ENCODE data around the gene APOF. TPM values are rescaled to one million over a fixed set of nuclear protein-coding genes. Genes with fewer than 3 reads are reported as not detected.

Gene APOF
- total and polyA plus RNA-seq, 2 of the 13 experiments (the other 11 are each of a cell fraction or from before 2014, with no cell fraction given), result 3.3 to 23.9 TPM

GRCh38 chr12:56315249-56315621, 47.4 kb downstream of the APOF start:
- intact Hi-C loops (cut with micrococcal nuclease; ENCODE audit: unreplicated experiment) (no loop called here), in situ Hi-C loops (cut with HindIII; ENCODE audit: extremely low pct_ligation_motif_present, low pct_unique_long_range_greater_than_20kb) (loop anchor here (5.0 kb wide), 1 partner anchor 147 kb away; no protein-coding TSS in a partner anchor)
- no peaks in the 10 kb centered on the region; a peak in 1 of 5 replicates for H3K27me3 ChIP-seq (ENCODE audit: control insufficient read depth in 1 of 2, insufficient read depth in 2 of 2, low read length in 2 of 2)
- peak overlapping the region; percentile 83 to 90 (median 84) for H3K4me3 ChIP-seq (replicated peaks in 1 of 3; ENCODE audit: insufficient read depth in 1 of 3, low read depth in 2 of 3, low read length in 3 of 3)
- TSS peak; percentile 82 for BruUV-seq (replicated peaks)
- ATAC-seq, result peak; percentile 5
- peak overlapping the region; percentile 83 for H3K27ac ChIP-seq (ENCODE audit: extremely low read length, insufficient read depth, low read length)
- no peak for DNase-seq (ENCODE audit: low spot score)
- FAIRE-seq, result no peak
- H3K9me3 ChIP-seq (ENCODE audit: low read length), result no peaks in the 10 kb centered on the region
- ChIA-PET POLR2A (interaction anchor here (0.5 to 3.8 kb wide), 35 partner anchors 8 to 321 kb away, joined by 3 to 71 read pairs (median 6); partner anchors contain the start of genes ANKRD52, APOF, COQ10A and GLS2), CTCF (ENCODE audit: low intra/inter-chr PET ratio, low total read pairs) (no interaction called here)
- H4K20me1 ChIP-seq (ENCODE audit: insufficient read depth, low read length), result no peaks in the 10 kb centered on the region
- H3K4me2 ChIP-seq (ENCODE audit: low read depth, low read length), result peak overlapping the region; percentile 92
- H2AFZ ChIP-seq (ENCODE audit: low read length), result no peak overlapping the region
- peaks cover 24% of the 10 kb centered on the region for H3K4me1 ChIP-seq (ENCODE audit: insufficient read depth, low read length)
- WGBS (ENCODE audit: low lambda C conversion rate), result 0% methylated on average over 6 of the region's 11 CpGs
- H3K9ac ChIP-seq (ENCODE audit: insufficient read depth, low read depth, low read length), result peak overlapping the region; percentile 93
- peaks cover 17% of the 10 kb centered on the region for H3K79me2 ChIP-seq (ENCODE audit: insufficient read depth, low read length)
- peaks cover 9 to 19% of the 10 kb centered on the region in 2 experiments for H3K36me3 ChIP-seq (replicated peaks in 1 of 2; ENCODE audit: control insufficient read depth in 1 of 2, insufficient read depth in 2 of 2, low read length in 2 of 2)
- TF ChIP-seq ZNF777 (CRISPR knock-in tag; IDR thresholded peaks at IDR 0.05) (no peak), EEA1 (CRISPR knock-in tag; IDR thresholded peaks at IDR 0.05; ENCODE audit: borderline replicate concordance) (no peak), ZNF367 (CRISPR knock-in tag; IDR thresholded peaks at IDR 0.05; ENCODE audit: borderline replicate concordance) (no peak), BCL6 (CRISPR knock-in tag; IDR thresholded peaks at IDR 0.05) (peak; percentile 84), ZNF446 (CRISPR knock-in tag; IDR thresholded peaks at IDR 0.05) (no peak), CSRNP2 (CRISPR knock-in tag; conservative IDR thresholded peaks at IDR 0.05; ENCODE audit: low read depth) (no peak), TCF7L2 (IDR thresholded peaks at IDR 0.05; ENCODE audit: low read depth, low read length) (no peak), MTERF4 (CRISPR knock-in tag; IDR thresholded peaks at IDR 0.05) (no peak), ZBTB3 (CRISPR knock-in tag; IDR thresholded peaks at IDR 0.05; ENCODE audit: borderline replicate concordance, low read depth) (no peak), PRMT3 (CRISPR knock-in tag; IDR thresholded peaks at IDR 0.05; ENCODE audit: borderline replicate concordance, low read depth) (no peak), ZNF274 (CRISPR knock-in tag; IDR thresholded peaks at IDR 0.05) (no peak)
- TF ChIP-seq, protein P1, sequence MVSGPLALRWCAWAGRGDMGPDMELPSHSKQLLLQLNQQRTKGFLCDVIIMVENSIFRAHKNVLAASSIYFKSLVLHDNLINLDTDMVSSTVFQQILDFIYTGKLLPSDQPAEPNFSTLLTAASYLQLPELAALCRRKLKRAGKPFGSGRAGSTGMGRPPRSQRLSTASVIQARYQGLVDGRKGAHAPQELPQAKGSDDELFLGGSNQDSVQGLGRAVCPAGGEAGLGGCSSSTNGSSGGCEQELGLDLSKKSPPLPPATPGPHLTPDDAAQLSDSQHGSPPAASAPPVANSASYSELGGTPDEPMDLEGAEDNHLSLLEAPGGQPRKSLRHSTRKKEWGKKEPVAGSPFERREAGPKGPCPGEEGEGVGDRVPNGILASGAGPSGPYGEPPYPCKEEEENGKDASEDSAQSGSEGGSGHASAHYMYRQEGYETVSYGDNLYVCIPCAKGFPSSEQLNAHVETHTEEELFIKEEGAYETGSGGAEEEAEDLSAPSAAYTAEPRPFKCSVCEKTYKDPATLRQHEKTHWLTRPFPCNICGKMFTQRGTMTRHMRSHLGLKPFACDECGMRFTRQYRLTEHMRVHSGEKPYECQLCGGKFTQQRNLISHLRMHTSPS (CRISPR knock-in tag; IDR thresholded peaks at IDR 0.05; ENCODE audit: low read depth), result no peak
- TF ChIP-seq, protein P2, sequence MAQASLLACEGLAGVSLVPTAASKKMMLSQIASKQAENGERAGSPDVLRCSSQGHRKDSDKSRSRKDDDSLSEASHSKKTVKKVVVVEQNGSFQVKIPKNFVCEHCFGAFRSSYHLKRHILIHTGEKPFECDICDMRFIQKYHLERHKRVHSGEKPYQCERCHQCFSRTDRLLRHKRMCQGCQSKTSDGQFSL (CRISPR knock-in tag; IDR thresholded peaks at IDR 0.05), result 0 out of 2 replicates have a peak, but pooled peaks have one; percentile 44
- TF ChIP-seq, protein P3, sequence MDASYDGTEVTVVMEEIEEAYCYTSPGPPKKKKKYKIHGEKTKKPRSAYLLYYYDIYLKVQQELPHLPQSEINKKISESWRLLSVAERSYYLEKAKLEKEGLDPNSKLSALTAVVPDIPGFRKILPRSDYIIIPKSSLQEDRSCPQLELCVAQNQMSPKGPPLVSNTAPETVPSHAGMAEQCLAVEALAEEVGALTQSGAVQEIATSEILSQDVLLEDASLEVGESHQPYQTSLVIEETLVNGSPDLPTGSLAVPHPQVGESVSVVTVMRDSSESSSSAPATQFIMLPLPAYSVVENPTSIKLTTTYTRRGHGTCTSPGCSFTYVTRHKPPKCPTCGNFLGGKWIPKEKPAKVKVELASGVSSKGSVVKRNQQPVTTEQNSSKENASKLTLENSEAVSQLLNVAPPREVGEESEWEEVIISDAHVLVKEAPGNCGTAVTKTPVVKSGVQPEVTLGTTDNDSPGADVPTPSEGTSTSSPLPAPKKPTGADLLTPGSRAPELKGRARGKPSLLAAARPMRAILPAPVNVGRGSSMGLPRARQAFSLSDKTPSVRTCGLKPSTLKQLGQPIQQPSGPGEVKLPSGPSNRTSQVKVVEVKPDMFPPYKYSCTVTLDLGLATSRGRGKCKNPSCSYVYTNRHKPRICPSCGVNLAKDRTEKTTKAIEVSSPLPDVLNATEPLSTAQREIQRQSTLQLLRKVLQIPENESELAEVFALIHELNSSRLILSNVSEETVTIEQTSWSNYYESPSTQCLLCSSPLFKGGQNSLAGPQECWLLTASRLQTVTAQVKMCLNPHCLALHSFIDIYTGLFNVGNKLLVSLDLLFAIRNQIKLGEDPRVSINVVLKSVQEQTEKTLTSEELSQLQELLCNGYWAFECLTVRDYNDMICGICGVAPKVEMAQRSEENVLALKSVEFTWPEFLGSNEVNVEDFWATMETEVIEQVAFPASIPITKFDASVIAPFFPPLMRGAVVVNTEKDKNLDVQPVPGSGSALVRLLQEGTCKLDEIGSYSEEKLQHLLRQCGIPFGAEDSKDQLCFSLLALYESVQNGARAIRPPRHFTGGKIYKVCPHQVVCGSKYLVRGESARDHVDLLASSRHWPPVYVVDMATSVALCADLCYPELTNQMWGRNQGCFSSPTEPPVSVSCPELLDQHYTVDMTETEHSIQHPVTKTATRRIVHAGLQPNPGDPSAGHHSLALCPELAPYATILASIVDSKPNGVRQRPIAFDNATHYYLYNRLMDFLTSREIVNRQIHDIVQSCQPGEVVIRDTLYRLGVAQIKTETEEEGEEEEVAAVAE (CRISPR knock-in tag; IDR thresholded peaks at IDR 0.05; ENCODE audit: borderline replicate concordance), result no peak
